ENCODE data around the gene CCM2.

The CCM2 gene

DNA sequence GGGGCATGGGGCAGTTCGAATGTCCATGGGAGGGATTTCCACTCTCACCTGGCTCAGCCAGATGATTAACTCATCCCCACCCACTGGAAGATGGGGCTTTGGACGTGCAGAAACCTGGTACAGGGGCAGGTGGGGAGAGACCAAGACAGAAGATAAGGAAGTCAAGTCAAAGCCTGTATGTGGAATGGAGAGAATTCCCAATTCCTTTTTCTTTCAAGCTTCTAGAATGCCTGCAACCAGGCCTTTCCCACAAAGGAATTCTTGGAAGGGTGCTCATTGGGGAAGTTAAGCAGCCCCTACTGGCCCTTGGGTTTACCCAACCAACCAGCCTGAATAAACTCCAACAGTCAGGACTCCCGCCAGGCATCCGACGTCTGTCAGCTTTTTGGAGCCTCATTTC lies 39.1 kb downstream of the CCM2 start:
- TF ChIP-seq, protein P1, sequence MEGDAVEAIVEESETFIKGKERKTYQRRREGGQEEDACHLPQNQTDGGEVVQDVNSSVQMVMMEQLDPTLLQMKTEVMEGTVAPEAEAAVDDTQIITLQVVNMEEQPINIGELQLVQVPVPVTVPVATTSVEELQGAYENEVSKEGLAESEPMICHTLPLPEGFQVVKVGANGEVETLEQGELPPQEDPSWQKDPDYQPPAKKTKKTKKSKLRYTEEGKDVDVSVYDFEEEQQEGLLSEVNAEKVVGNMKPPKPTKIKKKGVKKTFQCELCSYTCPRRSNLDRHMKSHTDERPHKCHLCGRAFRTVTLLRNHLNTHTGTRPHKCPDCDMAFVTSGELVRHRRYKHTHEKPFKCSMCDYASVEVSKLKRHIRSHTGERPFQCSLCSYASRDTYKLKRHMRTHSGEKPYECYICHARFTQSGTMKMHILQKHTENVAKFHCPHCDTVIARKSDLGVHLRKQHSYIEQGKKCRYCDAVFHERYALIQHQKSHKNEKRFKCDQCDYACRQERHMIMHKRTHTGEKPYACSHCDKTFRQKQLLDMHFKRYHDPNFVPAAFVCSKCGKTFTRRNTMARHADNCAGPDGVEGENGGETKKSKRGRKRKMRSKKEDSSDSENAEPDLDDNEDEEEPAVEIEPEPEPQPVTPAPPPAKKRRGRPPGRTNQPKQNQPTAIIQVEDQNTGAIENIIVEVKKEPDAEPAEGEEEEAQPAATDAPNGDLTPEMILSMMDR (IDR thresholded peaks at IDR 0.05; ENCODE audit: extremely low read depth, insufficient read depth, missing control alignments) = no peak
- in situ Hi-C loops (cut with MboI; ENCODE audit: low pct_unique_long_range_greater_than_20kb, low sequenced_read_pairs, unreplicated experiment) = no loop called here
- DNase-seq (ENCODE audit: low spot score) = no peak

DNA sequence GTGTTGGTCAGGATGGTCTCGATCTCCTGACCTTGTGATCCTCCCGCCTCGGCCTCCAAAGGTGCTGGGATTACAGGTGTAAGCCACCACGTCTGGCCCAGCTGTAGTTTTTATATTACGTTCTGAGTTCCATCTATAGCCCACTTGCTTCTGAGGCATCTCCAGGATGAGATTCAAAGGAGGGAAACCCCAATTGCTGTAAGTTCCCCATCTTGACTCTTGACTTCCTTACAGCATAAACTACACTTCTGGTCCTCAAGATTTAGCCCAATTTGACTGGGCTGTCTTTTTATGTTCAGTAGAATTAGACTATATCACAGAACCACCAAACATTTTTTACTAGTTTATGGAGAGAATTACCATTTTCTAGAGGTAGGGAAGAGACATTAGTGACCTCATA lies 44.3 kb downstream of the CCM2 start:
- no peak for DNase-seq (ENCODE audit: low spot score)
- in situ Hi-C loops (cut with MboI; ENCODE audit: low pct_unique_long_range_greater_than_20kb, low sequenced_read_pairs, unreplicated experiment) = no loop called here
- TF ChIP-seq, protein P1 (IDR thresholded peaks at IDR 0.05; ENCODE audit: extremely low read depth, insufficient read depth, missing control alignments) = no peak

DNA sequence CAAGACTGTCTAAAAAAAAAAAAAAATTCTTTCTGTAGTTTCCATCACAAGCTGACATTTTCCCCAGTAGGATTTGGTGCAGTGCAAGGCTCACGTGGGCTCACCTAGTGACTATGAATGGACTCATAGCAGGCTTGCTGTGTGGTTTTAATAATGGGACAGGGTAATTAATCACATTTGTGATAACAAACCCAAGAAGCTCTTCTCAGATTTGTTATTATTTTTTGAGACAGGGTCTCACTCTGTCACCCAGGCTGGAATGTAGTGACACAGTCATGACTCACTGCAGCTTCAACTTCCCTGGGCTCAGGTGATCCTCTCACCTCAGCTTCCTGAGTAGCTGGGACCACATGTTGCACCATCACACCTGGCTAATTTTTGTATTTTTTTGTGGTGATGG lies 48.7 kb downstream of the CCM2 start:
- TF ChIP-seq, protein P1 (IDR thresholded peaks at IDR 0.05; ENCODE audit: extremely low read depth, insufficient read depth, missing control alignments) = no peak
- in situ Hi-C loops (cut with MboI; ENCODE audit: low pct_unique_long_range_greater_than_20kb, low sequenced_read_pairs, unreplicated experiment) = no loop called here

DNA sequence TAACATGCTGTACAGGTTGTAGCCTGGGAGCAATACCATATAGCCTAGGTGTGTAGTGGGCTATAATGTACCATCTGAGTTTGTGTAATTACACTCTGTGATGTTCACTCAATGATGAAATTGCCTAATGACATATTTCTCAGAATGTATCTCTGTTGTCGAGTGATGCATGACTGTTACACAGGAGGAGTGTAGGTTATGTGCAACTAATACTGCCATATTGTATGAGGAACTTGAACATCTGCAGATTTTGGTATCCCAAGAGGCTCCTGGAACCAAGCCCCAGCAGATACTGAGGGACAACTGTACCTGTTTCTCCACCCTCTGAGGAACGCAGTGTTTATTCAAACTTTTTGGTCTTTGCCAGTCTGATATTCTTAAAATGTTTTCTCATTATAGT lies 50.2 kb downstream of the CCM2 start:
- TF ChIP-seq, protein P1 (IDR thresholded peaks at IDR 0.05; ENCODE audit: extremely low read depth, insufficient read depth, missing control alignments) = no peak
- in situ Hi-C loops (cut with MboI; ENCODE audit: low pct_unique_long_range_greater_than_20kb, low sequenced_read_pairs, unreplicated experiment) = no loop called here

More for the DNA sequence above, 48.7 kb downstream of the CCM2 start:
- DNase-seq (ENCODE audit: low spot score) = no peak

DNA sequence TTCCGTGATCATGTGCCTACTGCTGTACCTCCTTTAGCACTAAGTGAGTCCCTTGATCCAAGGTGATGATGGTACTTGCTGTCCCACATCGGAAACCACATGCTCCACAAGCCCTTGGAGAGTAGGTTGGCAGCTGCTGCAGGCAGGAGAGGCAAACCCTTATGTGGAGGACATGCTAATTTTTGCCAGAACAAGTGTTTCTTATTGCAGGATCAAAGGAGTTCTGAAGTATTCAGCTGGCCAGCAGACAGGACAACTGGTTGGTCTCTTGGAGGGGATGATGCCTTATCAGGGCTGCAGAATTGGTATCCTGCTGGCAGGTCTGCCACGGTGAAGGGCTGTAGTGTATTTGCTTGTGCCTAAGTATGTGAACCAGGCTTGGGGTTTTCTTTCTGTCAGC lies 52.0 kb downstream of the CCM2 start:
- TF ChIP-seq, protein P1 (IDR thresholded peaks at IDR 0.05; ENCODE audit: extremely low read depth, insufficient read depth, missing control alignments) = no peak
- no peak for DNase-seq (ENCODE audit: low spot score)
- in situ Hi-C loops (cut with MboI; ENCODE audit: low pct_unique_long_range_greater_than_20kb, low sequenced_read_pairs, unreplicated experiment) = no loop called here

More for the DNA sequence above, 50.2 kb downstream of the CCM2 start:
- DNase-seq (ENCODE audit: low spot score) = no peak

DNA sequence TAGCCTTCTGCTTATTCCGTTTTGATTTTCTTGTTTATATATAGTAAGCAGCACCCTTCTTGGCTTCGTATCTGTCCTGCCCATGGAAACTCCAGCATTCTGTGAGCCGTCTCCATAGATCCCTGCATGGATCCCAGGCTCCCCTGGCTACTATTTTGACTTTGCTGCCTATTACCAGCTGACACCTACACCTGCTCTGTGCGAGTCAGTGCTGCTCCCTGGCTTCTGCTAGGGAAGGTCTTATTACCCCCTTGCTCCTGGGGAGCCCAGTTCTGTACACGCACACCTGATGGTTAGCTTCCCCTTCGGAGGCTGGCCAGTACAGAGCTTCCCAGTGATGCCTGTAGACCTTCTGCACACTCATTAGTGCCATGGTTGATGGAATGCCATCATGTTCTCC lies 53.4 kb downstream of the CCM2 start:
- TF ChIP-seq, protein P1 (IDR thresholded peaks at IDR 0.05; ENCODE audit: extremely low read depth, insufficient read depth, missing control alignments) = no peak
- in situ Hi-C loops (cut with MboI; ENCODE audit: low pct_unique_long_range_greater_than_20kb, low sequenced_read_pairs, unreplicated experiment) = no loop called here
- DNase-seq (ENCODE audit: low spot score) = no peak

DNA sequence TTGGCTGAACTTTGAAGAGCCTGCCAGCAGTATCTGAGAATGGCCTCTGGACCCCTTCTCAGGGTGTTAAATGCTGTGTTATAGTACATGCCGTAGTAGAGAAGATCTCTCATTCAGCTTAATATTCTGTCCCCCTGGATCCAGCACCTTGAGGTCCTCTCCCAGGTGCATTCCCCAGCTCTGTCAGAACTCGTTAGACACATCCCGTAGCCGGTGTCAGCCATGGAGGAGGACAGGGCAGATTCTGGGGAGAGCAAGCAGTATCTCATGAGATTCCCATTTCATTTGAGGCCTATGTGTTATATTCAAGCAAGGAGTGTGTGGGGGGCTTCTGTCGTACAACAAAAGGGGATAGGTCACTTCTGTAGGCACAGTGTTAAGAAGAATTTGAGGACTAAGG lies 53.9 kb downstream of the CCM2 start:
- DNase-seq (ENCODE audit: low spot score) = no peak
- in situ Hi-C loops (cut with MboI; ENCODE audit: low pct_unique_long_range_greater_than_20kb, low sequenced_read_pairs, unreplicated experiment) = no loop called here
- TF ChIP-seq, protein P1 (IDR thresholded peaks at IDR 0.05; ENCODE audit: extremely low read depth, insufficient read depth, missing control alignments) = no peak

Measured in GM13977 (cell line).